Central memory CD4-positive, alpha-beta T cell (primary cell): ENCODE data around the gene DDX39B.

Source experiments
- DNase-seq: peaks from one replicate; pipeline ENCODE4 v3.0.0; 2022

Gene DDX39B

DNA sequence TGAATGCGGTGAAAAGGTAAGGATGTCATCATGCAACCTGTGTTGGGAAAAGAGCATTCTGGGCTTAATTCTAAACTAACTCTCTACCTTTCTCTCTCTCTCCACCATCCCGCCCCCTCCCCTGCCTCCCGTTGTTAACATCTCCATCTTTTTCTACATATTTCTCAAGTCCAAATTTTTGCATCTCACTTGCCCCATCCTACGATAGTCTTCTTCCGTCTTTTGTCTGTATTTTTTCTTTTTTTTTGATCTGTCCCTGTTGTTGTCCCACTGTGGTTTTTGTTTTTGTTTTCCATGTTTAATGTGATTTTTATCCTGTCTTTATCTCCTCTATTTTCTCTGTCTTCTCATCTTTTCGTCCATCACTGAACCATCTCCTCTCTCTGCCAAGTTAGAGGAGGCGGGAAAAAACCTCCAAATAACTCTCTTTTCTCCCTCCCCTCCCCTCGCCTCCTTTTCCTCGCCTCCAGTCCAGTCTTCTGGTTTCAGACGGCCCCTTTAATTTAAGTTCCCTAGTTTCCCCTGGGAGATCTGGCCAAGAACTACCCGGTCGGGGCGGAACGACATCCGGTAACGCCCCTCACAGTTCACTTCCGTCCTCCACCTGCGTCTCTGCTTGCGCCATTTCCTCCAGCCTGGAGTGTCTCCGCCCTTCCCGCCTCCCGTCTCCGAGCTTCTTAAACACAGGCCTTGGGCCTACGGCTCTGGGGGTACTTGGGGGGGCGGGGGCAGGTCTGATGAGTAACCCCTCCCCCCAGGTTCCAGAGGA lies 5.3 kb upstream of the DDX39B start, which contains the start of gene NFKBIL1:
TSS of gene NFKBIL1 (plus strand) at position 651 of the 769 bp plus-strand sequence. CDS start at position 738, 87 bp downstream.
- peak; percentile 84 for DNase-seq

DNA sequence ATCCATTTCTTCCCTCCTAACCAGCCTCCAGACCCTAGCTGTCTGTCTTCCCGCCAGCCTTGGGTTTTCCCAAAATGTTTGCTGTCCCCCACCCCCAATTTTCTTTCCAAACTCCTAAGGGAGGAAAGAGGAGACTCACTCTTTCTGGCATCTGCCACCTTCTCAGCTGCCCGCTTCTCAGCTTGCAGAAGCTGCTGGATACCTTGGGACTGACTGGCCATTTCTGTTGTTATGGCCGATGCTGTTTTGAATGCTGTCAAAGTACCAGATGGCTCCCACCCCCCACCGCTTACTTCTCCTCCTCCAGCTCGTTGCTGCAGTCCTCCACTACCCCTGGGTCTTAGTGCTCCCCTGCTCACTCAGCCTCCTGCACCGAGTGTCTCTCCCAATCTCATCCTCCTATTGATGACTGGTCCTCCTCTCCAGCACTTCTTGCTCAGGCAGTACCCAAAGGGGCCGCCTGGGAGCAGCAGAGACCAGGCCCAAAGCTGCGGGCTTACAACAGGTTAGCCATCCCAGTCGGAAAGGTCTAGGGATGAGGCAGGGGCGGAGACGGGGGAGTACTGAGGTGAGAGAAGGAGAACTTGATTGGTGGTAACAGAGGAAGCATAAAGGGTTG lies 4.6 kb upstream of the DDX39B start, which contains the start of gene ATP6V1G2:
TSS of gene ATP6V1G2 (minus strand) at position 270 of the 619 bp plus-strand sequence. CDS start at position 221, 49 bp downstream.
- DNase-seq = peak; percentile 78

DNA sequence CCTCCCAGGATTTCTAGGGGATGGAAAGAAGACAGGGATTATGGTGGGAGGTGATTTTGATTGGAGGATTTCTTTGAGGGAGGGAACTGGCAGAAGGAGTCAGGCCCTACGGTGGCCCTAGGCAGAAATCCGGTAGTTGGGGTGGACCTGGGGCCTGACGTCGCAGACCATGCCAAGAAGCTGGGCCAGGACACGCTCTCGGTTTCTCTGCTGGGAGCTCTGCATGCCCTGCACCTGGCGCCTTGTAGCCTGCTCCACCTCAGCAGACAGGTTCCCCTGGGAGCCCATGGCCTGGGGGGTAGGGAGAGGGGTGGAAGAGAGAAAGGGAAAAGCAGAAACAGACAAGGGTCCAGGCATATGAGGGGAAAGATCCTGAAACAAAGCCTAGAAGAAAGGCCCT lies 3.5 kb upstream of the DDX39B start:
- DNase-seq = no peak

GRCh38 chr6:31544676-31545075 lies 2.9 kb upstream of the DDX39B start:
- no peak for DNase-seq

GRCh38 chr6:31543639-31544038 lies 1.8 kb upstream of the DDX39B start:
- no peak for DNase-seq

DNA sequence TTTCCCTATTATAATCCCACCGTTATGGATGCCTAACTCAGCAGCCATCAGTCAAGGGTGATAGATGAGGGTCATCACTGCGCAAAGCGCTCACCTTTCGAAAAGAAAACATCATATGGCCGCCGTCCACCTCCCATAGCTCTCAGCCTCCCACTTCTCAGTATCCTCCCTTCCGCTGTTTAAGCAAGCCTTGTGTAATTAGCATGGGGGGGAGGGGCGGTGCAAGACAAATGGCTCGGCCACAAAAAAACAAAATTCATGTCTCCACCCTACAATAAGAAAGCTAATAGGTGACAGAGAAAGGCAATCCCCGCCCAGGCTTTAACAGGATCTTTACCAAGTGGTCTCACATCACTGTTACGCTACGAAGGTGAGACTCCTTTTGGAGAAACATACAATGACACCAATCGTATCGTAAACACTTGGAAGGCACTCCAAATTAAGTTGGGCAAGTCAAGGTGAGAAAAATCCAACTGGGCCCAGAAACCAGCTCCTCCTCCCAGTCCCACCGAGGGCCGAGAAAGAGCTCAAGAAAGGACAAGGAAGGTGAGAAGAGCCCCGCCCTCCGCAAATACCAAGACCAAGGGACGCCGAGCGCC lies 645 bp downstream of the DDX39B start:
- DNase-seq = peak; percentile 81

GRCh38 chr6:31540640-31541039 lies 1.2 kb downstream of the DDX39B start:
- no peak for DNase-seq

- DNase-seq = no peak
These were observed 2.9 kb downstream of the DDX39B start for GRCh38 chr6:31538805-31539400.

DNA sequence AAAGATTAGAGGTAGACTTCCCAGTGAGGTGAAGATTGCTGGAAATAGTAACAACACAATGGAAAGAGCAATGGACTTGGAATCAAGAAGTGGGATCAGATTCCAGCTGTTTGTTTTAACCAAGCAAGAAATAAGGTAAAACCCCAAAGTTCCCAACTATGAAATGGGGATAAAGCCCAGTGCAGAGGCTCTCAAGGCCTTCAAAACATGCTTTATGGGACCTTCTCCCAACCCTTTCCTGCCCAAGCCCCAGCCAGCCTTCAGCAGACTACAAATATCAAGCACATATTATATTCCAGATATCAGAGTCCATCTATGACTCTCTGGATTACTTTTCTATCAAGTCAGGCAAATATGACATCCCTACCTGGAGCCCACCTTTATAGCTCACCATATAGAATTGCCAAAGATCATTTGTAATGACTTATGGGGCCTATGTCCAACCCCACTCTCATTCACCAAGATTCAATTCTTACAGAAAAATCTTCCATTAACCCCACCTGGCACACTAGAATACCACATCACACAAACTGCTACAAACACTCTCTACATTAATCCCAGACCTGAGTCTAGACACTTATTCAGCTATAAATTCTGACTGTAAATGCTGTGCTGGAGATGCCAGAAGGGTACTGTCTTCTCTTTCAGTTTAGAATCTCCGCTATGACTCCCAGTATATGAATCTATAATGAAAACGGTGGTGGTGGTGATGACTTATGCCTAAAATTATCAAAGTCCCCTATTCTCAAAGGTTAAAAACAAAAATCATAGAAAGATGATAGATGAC lies 6.1 kb downstream of the DDX39B start:
- no peak for DNase-seq

GRCh38 chr6:31534521-31535040 lies 7.2 kb downstream of the DDX39B start:
- DNase-seq = no peak

GRCh38 chr6:31534011-31534410 lies 7.8 kb downstream of the DDX39B start:
- no peak for DNase-seq

DNA sequence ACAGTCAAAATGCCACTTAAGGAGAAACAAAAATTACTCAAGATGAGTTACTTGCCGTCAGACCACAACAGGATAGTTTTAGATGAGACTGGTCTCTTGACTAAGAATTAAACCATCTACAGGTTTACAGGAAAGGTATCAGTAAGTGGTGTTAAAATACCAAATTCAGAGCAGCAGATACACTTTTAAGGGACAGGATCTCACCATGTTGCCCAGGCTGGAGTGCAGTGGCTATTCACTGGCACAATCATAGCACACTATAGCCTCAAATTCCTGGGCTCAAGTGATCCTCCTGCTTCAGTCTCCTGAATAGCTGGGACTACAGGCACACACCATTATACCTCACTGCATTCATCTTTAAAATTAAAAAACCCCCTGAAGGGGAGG lies 8.4 kb downstream of the DDX39B start:
- no peak for DNase-seq

GRCh38 chr6:31532644-31533454 lies 9.0 kb downstream of the DDX39B start:
- no peak for DNase-seq

DNA sequence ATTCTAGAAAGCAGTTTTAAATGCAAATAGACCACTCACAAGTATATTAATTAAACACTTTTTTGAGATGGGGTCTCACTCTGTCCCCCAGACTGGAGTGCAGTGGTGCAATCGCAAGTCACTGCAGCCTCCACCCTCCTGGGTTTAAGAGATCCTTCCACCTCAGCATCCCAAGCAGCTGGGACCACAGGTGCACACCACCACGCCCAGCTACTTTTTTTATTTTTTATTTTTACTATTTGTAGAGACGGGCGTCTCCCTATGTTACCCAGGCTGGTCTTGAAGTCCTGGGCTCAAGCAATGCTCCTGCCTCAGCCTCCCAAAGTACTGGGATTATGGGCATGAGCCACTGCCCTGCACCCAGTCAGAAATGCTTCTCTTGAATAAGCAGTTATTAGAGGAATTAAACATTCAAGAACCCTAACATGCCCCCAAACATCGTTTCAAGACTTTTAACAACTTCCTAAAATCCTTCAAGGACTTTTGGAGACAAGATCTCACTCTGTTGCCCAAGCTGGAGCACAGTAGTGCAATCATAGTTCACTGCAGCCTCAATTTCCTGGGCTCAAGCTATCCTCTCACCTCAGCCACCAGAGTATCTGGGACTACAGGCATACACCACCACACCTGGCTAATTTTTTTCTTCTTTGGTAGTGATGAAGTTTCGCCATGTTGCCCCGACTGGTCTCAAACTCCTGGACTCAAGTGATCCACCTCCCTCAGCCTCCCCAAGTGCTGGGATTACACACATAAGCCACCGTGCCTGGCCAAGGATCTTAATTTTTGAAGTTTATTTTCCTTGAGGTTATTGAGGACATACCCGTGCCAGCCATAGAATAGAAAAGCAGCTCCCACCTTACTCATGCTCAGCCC lies 9.8 kb downstream of the DDX39B start:
- DNase-seq = no peak

- DNase-seq = no peak
These were observed 10.6 kb downstream of the DDX39B start for GRCh38 chr6:31531162-31531561.

DNA sequence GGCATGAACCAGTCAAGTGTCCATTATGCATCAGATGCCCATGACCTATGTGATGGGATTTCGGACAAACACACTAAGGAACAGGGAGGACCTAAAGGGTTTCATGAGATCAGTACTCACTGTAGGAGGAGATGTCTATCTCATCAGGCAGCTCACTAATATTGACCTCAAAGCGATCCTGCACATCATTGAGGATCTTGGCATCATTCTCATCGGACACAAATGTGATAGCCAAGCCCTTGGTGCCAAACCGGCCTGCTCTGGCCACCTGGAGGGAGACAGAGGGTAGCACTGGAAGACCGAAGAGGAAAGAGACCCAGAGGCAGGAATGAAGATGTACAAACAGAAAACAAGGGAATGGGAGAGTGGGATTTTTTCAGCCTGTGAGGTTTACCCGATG lies 11.1 kb downstream of the DDX39B start:
- DNase-seq = no peak

DNA sequence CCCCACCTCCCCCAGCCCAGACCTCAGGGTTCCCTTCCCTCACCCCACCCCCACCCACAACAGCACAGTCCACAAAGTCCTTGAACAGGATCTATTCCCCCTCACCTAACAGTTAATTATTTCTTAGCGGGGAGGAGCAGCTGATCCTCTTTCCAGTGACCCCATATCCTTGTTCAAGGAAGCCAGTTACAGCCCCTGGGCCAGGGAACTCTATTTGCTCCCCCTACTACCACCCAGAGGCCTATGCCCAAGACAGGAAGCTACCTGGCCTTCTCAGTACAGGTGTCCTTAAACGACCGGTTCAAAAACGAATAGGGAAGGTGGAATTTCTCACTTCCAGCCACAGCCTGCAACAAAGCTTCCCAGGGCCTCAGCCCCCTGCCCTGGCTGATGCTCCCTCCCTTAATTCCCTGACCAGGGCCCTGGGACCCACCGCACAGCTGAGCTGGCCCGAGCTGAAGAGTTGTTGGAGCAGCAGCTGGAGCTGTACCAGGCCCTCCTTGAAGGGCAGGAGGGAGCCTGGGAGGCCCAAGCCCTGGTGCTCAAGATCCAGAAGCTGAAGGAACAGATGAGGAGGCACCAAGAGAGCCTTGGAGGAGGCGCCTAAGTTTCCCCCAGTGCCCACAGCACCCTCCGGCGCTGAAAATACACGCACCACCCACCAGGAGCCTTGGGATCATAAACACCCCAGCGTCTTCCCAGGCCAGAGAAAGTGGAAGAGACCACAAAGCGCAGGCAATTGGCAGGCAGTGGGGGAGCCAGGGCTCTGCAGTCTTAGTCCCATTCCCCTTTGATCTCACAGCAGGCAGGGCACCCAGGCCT lies 12.3 kb downstream of the DDX39B start:
- DNase-seq = no peak

GRCh38 chr6:31528821-31529328 lies 12.9 kb downstream of the DDX39B start, which contains the start of gene MCCD1:
Gene MCCD1 (plus strand): TSS chr6:31528962. CDS start chr6:31529015, 53 bp downstream.
- no peak for DNase-seq

DNA sequence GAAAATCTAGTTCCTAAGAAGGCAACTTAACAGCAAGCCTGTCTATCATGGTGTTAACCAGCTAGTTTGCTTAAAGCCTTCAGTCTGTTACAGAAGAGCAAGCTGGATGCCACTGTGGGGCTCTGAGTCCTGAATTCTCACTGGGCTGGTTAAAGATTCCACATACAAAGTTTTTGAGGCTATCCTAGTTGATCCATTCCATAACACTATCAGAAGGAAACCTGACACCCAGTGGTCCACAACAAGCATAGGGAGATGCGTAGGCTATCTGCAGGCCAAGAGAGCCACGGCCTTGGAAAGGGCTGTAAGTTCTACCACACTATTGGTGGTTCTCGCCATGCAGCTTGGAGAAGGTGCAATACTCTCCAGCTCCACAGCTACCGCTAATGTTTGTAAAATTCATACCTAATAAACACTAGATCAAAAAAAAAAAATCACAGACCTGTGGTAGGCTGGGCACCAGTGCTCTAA lies 13.5 kb downstream of the DDX39B start:
- no peak for DNase-seq
